SU-DHL-6 (cell line): Measurements from ENCODE around the gene PMVK.

ENCODE experiments used
- H2AFZ ChIP-seq: fragments of 200-600 bp; sonication (generic); 2 replicates; pipeline ENCODE4 v1.6.1; 2014; ENCODE audit warnings: low read depth, mild to moderate bottlenecking, moderate library complexity, mixed read lengths, antibody characterized with exemption, low read length; ENCODE audit not compliant: severe bottlenecking
- H3F3A ChIP-seq: fragments of 200-600 bp; shearing (Covaris generic); 2 replicates; pipeline ENCODE4 v1.6.0; 2016; ENCODE audit warnings: antibody characterized with exemption, mild to moderate bottlenecking; ENCODE audit not compliant: insufficient read depth
- H3K27ac ChIP-seq: fragments of 200-600 bp; sonication (generic); 2 replicates; pipeline ENCODE4 v1.5.1; 2016; ENCODE audit warnings: low read depth, mild to moderate bottlenecking, low read length, moderate library complexity, mixed read lengths
- H3K27me3 ChIP-seq: fragments of 200-600 bp; sonication (generic), shearing (Covaris generic); 2 replicates; pipeline ENCODE4 v1.6.0; 2014; ENCODE audit warnings: mild to moderate bottlenecking, low read length
- H3K36me3 ChIP-seq: fragments of 200-600 bp; sonication (generic); 2 replicates; pipeline ENCODE4 v1.6.1; 2014; ENCODE audit warnings: mild to moderate bottlenecking, low read length, mixed read lengths
- H3K4me2 ChIP-seq: fragments of 300-600, 200-600 bp; shearing (Covaris generic), sonication (generic); 2 replicates; pipeline ENCODE4 v1.6.0; 2014; ENCODE audit warnings: low read length, low read depth, mild to moderate bottlenecking; ENCODE audit not compliant: poor library complexity, severe bottlenecking
- H3K4me3 ChIP-seq: fragments of 200-600 bp; sonication (generic); 2 replicates; pipeline ENCODE4 v1.5.1; 2014; ENCODE audit warnings: antibody characterized with exemption, low read length, mild to moderate bottlenecking, mixed read lengths; ENCODE audit not compliant: insufficient read depth, poor library complexity, severe bottlenecking
- H3K79me2 ChIP-seq: fragments of 200-600 bp; sonication (generic); 2 replicates; pipeline ENCODE4 v1.6.1; 2014; ENCODE audit warnings: mild to moderate bottlenecking, low read length, moderate library complexity; ENCODE audit not compliant: insufficient read depth
- H3K9ac ChIP-seq: fragments of 200-600 bp; sonication (generic); 2 replicates; pipeline ENCODE4 v1.7.0; 2014; ENCODE audit warnings: mild to moderate bottlenecking, low read length
- H3K9me2 ChIP-seq: fragments of 200-600 bp; sonication (generic); replicated peaks from 2 replicates; pipeline ENCODE4 v1.6.1; 2014; ENCODE audit warnings: low read length; ENCODE audit not compliant: insufficient read depth
- H3K9me3 ChIP-seq: fragments of 200-600 bp; sonication (generic); 2 replicates; pipeline ENCODE4 v1.6.1; 2014; ENCODE audit warnings: low read length, mixed read lengths; ENCODE audit not compliant: insufficient read depth
- H4K20me1 ChIP-seq: fragments of 200-600 bp; sonication (generic); 2 replicates; pipeline ENCODE4 v1.6.1; 2014; ENCODE audit warnings: low read depth, mild to moderate bottlenecking, antibody characterized with exemption, low read length, moderate library complexity, mixed read lengths
- EZH2phosphoT487 ChIP-seq: fragments of 200-600 bp; sonication (generic), shearing (Covaris generic); conservative IDR thresholded peaks from 2 replicates; pipeline ENCODE4 v1.6.1; 2018; ENCODE audit warnings: mild to moderate bottlenecking, antibody characterized with exemption, low read length, moderate library complexity, mixed read lengths
- TF ChIP-seq, protein P1 (sequence below): fragments of 200-600 bp; sonication (generic); IDR thresholded peaks from one replicate; pipeline ENCODE4 v1.5.1; 2017; ENCODE audit warnings: antibody characterized with exemption, mild to moderate bottlenecking, low read length, moderate library complexity; ENCODE audit not compliant: insufficient read depth, poor library complexity, severe bottlenecking

Gene PMVK

DNA sequence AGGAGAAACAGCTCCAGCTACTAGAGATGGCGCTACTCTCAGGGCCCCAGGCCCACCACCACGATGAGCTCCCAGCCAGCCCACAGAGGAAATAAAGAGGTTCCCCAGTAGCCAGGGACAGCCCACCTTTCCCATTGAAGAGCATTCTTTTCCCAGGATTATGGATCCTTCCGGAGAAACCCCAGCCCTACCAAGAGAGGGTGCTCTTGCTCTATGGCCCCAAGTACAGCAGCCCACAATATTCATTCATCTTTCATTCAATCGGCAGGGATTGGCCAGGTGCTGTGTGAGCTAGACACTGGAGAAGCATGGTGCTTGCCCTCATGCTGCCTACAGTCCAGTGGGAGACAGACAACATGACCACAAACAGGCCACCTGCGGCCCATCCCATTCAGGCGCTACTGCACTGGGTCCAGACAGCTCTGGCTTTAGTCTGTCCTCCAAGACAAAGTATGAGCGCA is 29.9 kb downstream of the PMVK start:
- Histone ChIP-seq H3K9me2 (no peaks in the 10 kb centered on the region), H3K4me3 (no peak overlapping the region), H3K79me2 (no peaks in the 10 kb centered on the region), H4K20me1 (no peaks in the 10 kb centered on the region), H3K27ac (no peak overlapping the region), H3F3A (no peaks in the 10 kb centered on the region; the same call in 1 of the 2 replicates), H3K36me3 (no peaks in the 10 kb centered on the region), H3K9ac (no peak overlapping the region), H3K4me2 (no peak overlapping the region), H2AFZ (no peak overlapping the region), H3K9me3 (peaks cover 7% of the 10 kb centered on the region; the same call in 1 of the 2 replicates), H3K27me3 (no peaks in the 10 kb centered on the region)
- TF ChIP-seq, protein P1, sequence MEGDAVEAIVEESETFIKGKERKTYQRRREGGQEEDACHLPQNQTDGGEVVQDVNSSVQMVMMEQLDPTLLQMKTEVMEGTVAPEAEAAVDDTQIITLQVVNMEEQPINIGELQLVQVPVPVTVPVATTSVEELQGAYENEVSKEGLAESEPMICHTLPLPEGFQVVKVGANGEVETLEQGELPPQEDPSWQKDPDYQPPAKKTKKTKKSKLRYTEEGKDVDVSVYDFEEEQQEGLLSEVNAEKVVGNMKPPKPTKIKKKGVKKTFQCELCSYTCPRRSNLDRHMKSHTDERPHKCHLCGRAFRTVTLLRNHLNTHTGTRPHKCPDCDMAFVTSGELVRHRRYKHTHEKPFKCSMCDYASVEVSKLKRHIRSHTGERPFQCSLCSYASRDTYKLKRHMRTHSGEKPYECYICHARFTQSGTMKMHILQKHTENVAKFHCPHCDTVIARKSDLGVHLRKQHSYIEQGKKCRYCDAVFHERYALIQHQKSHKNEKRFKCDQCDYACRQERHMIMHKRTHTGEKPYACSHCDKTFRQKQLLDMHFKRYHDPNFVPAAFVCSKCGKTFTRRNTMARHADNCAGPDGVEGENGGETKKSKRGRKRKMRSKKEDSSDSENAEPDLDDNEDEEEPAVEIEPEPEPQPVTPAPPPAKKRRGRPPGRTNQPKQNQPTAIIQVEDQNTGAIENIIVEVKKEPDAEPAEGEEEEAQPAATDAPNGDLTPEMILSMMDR = no peak
- TF ChIP-seq EZH2phosphoT487 = no peak

- Histone ChIP-seq H3K79me2 (no peaks in the 10 kb centered on the region), H3K27ac (no peak overlapping the region), H3K4me3 (no peak overlapping the region), H3K9me2 (no peaks in the 10 kb centered on the region), H3K27me3 (no peaks in the 10 kb centered on the region), H3K4me2 (no peak overlapping the region), H4K20me1 (no peaks in the 10 kb centered on the region), H3K36me3 (no peaks in the 10 kb centered on the region), H2AFZ (no peak overlapping the region), H3K9me3 (no peaks in the 10 kb centered on the region), H3F3A (no peaks in the 10 kb centered on the region; the same call in 1 of the 2 replicates), H3K9ac (no peak overlapping the region)
- TF ChIP-seq, protein P1 = no peak
- no peak for TF ChIP-seq EZH2phosphoT487
Measured at GRCh38 chr1:154902938-154903566, 33.5 kb downstream of the PMVK start.

- no peak overlapping the region for H2AFZ ChIP-seq
- no peaks in the 10 kb centered on the region for H3K9me2 ChIP-seq
- H3K9ac ChIP-seq = no peak overlapping the region
- H3K27ac ChIP-seq = no peak overlapping the region
- no peaks in the 10 kb centered on the region for H3K9me3 ChIP-seq
- H3K79me2 ChIP-seq = no peaks in the 10 kb centered on the region
- TF ChIP-seq, protein P1 = no peak
- no peak for TF ChIP-seq EZH2phosphoT487
- H3K4me3 ChIP-seq = no peak overlapping the region
- no peaks in the 10 kb centered on the region for H3K36me3 ChIP-seq
- no peaks in the 10 kb centered on the region; the same call in 1 of the 2 replicates for H3F3A ChIP-seq
- no peaks in the 10 kb centered on the region for H4K20me1 ChIP-seq
- no peaks in the 10 kb centered on the region for H3K27me3 ChIP-seq
- no peak overlapping the region for H3K4me2 ChIP-seq
Measured at GRCh38 chr1:154901591-154901990, 34.9 kb downstream of the PMVK start.
